Effector CD4-positive, alpha-beta T cell (primary cell): ENCODE measurements around the gene MACROD1.
"Not testable (repeated sequence)": the region's sequence is repeated elsewhere in the genome, so short reads cannot be mapped to it uniquely, and the experiment has no call there.

ENCODE experiments used
- DNase-seq: peaks from one replicate; pipeline ENCODE4 v3.0.0-alpha.2; 2020

Gene MACROD1

GRCh38 chr11:64185175-64185692 is 19.3 kb upstream of the MACROD1 start:
- DNase-seq = no peak

- no peak for DNase-seq
Observed at GRCh38 chr11:64183890-64184289, 18.0 kb upstream of the MACROD1 start.

GRCh38 chr11:64181506-64182411 is 15.8 kb upstream of the MACROD1 start:
- no peak for DNase-seq

- no peak for DNase-seq
Observed at GRCh38 chr11:64180891-64181290, 15.0 kb upstream of the MACROD1 start.

GRCh38 chr11:64178951-64179639 is 13.2 kb upstream of the MACROD1 start:
- no peak for DNase-seq

GRCh38 chr11:64178203-64178602 is 12.3 kb upstream of the MACROD1 start:
- DNase-seq = no peak

GRCh38 chr11:64176751-64177150 is 10.8 kb upstream of the MACROD1 start:
- no peak for DNase-seq

GRCh38 chr11:64173616-64174355 is 7.9 kb upstream of the MACROD1 start:
- no peak for DNase-seq

GRCh38 chr11:64170419-64170818 is 4.5 kb upstream of the MACROD1 start:
- no peak for DNase-seq

GRCh38 chr11:64165481-64165841 is 452 bp downstream of the MACROD1 start:
- DNase-seq = no peak

- DNase-seq = no peak
Observed at GRCh38 chr11:64164392-64165312, 1.3 kb downstream of the MACROD1 start.

GRCh38 chr11:64163951-64164350 is 2.0 kb downstream of the MACROD1 start:
- no peak for DNase-seq

GRCh38 chr11:64162769-64163168 is 3.1 kb downstream of the MACROD1 start:
- not testable (repeated sequence) for DNase-seq

- no peak for DNase-seq
Observed at GRCh38 chr11:64161037-64161436, 4.9 kb downstream of the MACROD1 start.

GRCh38 chr11:64157631-64158394 is 8.1 kb downstream of the MACROD1 start:
- DNase-seq = no peak

- no peak for DNase-seq
Observed at GRCh38 chr11:64156235-64157011, 9.5 kb downstream of the MACROD1 start.

- DNase-seq = no peak
Observed at GRCh38 chr11:64153812-64154211, 12.1 kb downstream of the MACROD1 start.

GRCh38 chr11:64152841-64153691 is 12.8 kb downstream of the MACROD1 start:
- peak; percentile 62 for DNase-seq

- DNase-seq = no peak
Observed at GRCh38 chr11:64151337-64151736, 14.6 kb downstream of the MACROD1 start.
